Ishikawa (cell line): Measurements from ENCODE around the gene DCHS1.

Source experiments
- CEBPB ChIP-seq: IDR thresholded peaks from 2 replicates; pipeline ENCODE4 v1.6.1; 2012
- CREB1 ChIP-seq: IDR thresholded peaks from 2 replicates; pipeline ENCODE4 v1.6.1; 2012; ENCODE audit warnings: low read depth
- EGR1 ChIP-seq: IDR thresholded peaks from 2 replicates; pipeline ENCODE4 v1.6.1; 2012
- EP300 ChIP-seq: IDR thresholded peaks from 2 replicates; pipeline ENCODE4 v1.6.1; 2012; ENCODE audit warnings: borderline replicate concordance
- FOXM1 ChIP-seq: IDR thresholded peaks from 2 replicates; pipeline ENCODE4 v1.6.1; 2012; ENCODE audit warnings: low read depth, borderline replicate concordance
- MAX ChIP-seq: IDR thresholded peaks from 2 replicates; pipeline ENCODE4 v1.6.1; 2012
- NFIC ChIP-seq: IDR thresholded peaks from 2 replicates; pipeline ENCODE4 v1.6.1; 2012
- RAD21 ChIP-seq: IDR thresholded peaks from 2 replicates; pipeline ENCODE4 v1.6.1; 2012; ENCODE audit warnings: low read depth
- REST ChIP-seq: IDR thresholded peaks from 2 replicates; pipeline ENCODE4 v1.6.1; 2012; ENCODE audit warnings: low read depth, mild to moderate bottlenecking
- TAF1 ChIP-seq: IDR thresholded peaks from 2 replicates; pipeline ENCODE4 v1.6.1; 2012; ENCODE audit warnings: low read depth, mild to moderate bottlenecking
- TCF12 ChIP-seq: IDR thresholded peaks from 2 replicates; pipeline ENCODE4 v1.6.1; 2012; ENCODE audit warnings: low read depth
- TEAD4 ChIP-seq: IDR thresholded peaks from 2 replicates; pipeline ENCODE4 v1.6.1; 2012
- USF1 ChIP-seq: IDR thresholded peaks from 2 replicates; pipeline ENCODE4 v1.6.1; 2012
- YY1 ChIP-seq: IDR thresholded peaks from 2 replicates; pipeline ENCODE4 v1.6.1; 2012; ENCODE audit warnings: low read depth
- ZBTB7A ChIP-seq: IDR thresholded peaks from 2 replicates; pipeline ENCODE4 v1.6.1; 2012; ENCODE audit warnings: low read depth

Gene DCHS1

GRCh38 chr11:6682936-6683861 is 27.6 kb upstream of the DCHS1 start, which contains the start of gene MRPL17:
MRPL17 (minus strand) TSS chr11:6683340; CDS start chr11:6683296, 44 bp downstream.
- no peak; the same call in 1 of the 2 replicates for TF ChIP-seq EP300
- TF ChIP-seq RAD21 = peak; percentile 65
- TF ChIP-seq MAX = peak; percentile 95
- TF ChIP-seq TCF12 = peak; percentile 52; the same call in 1 of the 2 replicates
- TF ChIP-seq TAF1 = peak; percentile 89
- no peak; the same call in 1 of the 2 replicates for TF ChIP-seq NFIC
- 0 out of 2 replicates have a peak, but pooled peaks have one; percentile 49 for TF ChIP-seq ZBTB7A
- TF ChIP-seq TEAD4 = 0 out of 2 replicates have a peak, but pooled peaks have one; percentile 13
- peak; percentile 76; the same call in 1 of the 2 replicates for TF ChIP-seq YY1
- TF ChIP-seq EGR1 = 0 out of 2 replicates have a peak, but pooled peaks have one; percentile 11

- TF ChIP-seq ZBTB7A = no peak
- TF ChIP-seq NFIC = no peak
- TF ChIP-seq RAD21 = no peak
- TF ChIP-seq REST = no peak
- no peak for TF ChIP-seq CREB1
- no peak for TF ChIP-seq TAF1
- TF ChIP-seq FOXM1 = no peak
- no peak for TF ChIP-seq CEBPB
- TF ChIP-seq EP300 = no peak
- TF ChIP-seq EGR1 = no peak
- no peak for TF ChIP-seq MAX
- no peak for TF ChIP-seq USF1
Measured at GRCh38 chr11:6682591-6682935, 27.0 kb upstream of the DCHS1 start.

- no peak for TF ChIP-seq USF1
- TF ChIP-seq CEBPB = no peak
- no peak for TF ChIP-seq ZBTB7A
- TF ChIP-seq CREB1 = no peak
- TF ChIP-seq NFIC = no peak
- TF ChIP-seq EP300 = no peak
- TF ChIP-seq MAX = no peak
Measured at GRCh38 chr11:6681949-6682348, 26.3 kb upstream of the DCHS1 start.

- no peak for TF ChIP-seq CEBPB
- no peak for TF ChIP-seq EP300
- TF ChIP-seq FOXM1 = no peak
- no peak for TF ChIP-seq RAD21
- no peak for TF ChIP-seq YY1
- TF ChIP-seq TEAD4 = no peak
- TF ChIP-seq ZBTB7A = no peak
- no peak for TF ChIP-seq CREB1
Measured at GRCh38 chr11:6681505-6681904, 25.9 kb upstream of the DCHS1 start.

- TF ChIP-seq EGR1 (no peak), TEAD4 (no peak), EP300 (no peak), CREB1 (no peak), ZBTB7A (no peak), TCF12 (no peak), CEBPB (no peak)
Measured at GRCh38 chr11:6677018-6677417, 21.4 kb upstream of the DCHS1 start.

- TF ChIP-seq YY1 (no peak), TEAD4 (no peak)
Measured at GRCh38 chr11:6674862-6675261, 19.3 kb upstream of the DCHS1 start.

- TF ChIP-seq TAF1 (no peak), MAX (no peak), TEAD4 (no peak), CREB1 (no peak), CEBPB (no peak)
Measured at GRCh38 chr11:6674219-6674597, 18.6 kb upstream of the DCHS1 start.
